NCI-H146 treated with DMSO at 0.1 percent for 48 hours (cell line): ENCODE results near the gene CABLES2.
A peak's percentile ranks its signal among the peaks of the same experiment; 100 is the strongest.

Experiments used
- DNase-seq: peaks from one replicate; lab custom pipeline; 2025; ENCODE audit not compliant: unreplicated experiment; lab: John Stamatoyannopoulos, UW

Gene CABLES2

GRCh38 chr20:62407221-62407992, at the start of gene CABLES2:
CABLES2 (minus strand) TSS chr20:62407285; CDS start chr20:62407276, 9 bp downstream.
- DNase-seq, result peak; percentile 78

GRCh38 chr20:62455929-62456328, 48.8 kb upstream of the CABLES2 start:
- no peak for DNase-seq

DNA sequence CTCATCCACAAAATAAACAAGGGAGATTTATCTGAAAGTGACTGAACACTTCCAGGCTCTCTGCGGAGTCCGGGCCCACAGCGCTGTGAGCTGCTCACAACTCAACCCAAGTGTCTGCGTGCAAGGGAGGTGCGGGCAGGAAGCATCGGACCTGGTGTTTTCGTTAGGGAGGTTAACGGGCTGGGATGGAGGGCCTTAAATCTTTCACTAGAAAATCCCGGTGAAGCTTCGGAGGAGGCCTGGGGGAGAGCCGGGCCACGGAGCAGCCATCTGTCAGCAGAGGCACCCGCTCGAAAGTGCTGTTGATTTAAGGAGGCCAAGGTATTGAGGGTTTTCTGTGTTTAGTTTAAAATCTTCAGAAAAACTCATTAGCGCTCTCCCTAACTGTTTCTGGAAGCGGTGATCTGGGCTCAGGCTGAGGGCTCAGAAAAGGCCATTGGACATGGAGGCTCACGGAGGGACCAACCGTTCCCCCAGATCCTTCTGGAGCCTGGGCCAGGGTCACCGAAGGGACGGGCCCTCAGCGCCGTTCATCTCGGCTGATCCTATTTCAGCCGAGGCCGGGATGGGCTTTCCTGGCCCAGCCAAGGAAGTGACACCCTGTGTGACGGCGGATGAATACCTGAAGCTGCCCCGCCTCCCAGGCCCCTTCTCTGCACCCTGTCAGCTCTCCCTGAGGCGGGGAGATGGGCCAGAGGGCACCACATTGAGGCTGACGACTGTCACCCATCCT, 48.0 kb upstream of the CABLES2 start:
- no peak for DNase-seq

- DNase-seq, result no peak
These were observed 46.2 kb upstream of the CABLES2 start for GRCh38 chr20:62453186-62453808.

GRCh38 chr20:62452475-62453095, 45.5 kb upstream of the CABLES2 start:
- DNase-seq, result no peak

GRCh38 chr20:62451970-62452369, 44.9 kb upstream of the CABLES2 start:
- DNase-seq, result no peak

GRCh38 chr20:62451156-62451767, 44.2 kb upstream of the CABLES2 start:
- no peak for DNase-seq

- no peak for DNase-seq
These were observed 43.0 kb upstream of the CABLES2 start for GRCh38 chr20:62449951-62450691.

GRCh38 chr20:62448788-62449187, 41.7 kb upstream of the CABLES2 start:
- DNase-seq, result no peak

DNA sequence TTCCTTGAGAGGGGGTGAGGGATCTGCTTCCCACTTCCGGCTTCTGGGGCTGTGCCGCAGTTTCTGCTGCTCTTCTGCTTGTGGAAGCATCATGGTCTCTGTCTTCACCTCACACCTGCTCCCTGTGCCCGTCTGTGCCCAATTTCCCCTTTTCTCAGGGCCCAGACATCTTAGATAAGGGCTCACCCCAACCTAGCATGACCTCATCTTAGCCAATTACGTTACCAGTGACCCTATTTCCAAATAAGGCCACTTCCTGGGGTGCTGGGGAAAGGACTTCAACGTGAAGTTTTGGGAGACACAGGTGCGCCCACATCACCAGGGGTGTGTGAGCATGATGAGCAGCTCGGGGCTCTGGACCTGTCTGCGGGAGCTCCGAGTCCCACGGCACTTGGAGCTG, 41.0 kb upstream of the CABLES2 start:
- DNase-seq, result no peak

GRCh38 chr20:62446888-62447869, 40.1 kb upstream of the CABLES2 start:
- DNase-seq, result no peak

DNA sequence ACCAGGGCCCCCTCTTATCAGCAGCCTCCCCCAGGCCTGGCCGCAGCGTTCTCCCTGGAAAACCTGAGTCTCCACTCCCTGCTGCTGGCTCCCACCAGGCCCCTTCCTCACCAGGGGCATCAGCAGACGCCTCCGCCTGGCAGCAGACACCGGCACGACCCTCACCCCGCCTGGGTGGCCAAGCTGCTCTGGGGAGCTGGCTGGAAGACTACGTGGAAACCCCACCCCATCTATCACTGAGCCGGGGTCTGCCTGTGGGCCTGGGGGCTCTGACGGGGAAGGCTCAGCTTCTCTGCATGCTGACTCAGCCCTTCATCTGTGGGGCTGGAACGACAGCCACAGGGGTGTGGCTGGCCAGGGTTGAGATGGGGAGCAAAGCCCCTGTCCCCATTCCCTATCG, 39.4 kb upstream of the CABLES2 start:
- DNase-seq, result no peak

DNA sequence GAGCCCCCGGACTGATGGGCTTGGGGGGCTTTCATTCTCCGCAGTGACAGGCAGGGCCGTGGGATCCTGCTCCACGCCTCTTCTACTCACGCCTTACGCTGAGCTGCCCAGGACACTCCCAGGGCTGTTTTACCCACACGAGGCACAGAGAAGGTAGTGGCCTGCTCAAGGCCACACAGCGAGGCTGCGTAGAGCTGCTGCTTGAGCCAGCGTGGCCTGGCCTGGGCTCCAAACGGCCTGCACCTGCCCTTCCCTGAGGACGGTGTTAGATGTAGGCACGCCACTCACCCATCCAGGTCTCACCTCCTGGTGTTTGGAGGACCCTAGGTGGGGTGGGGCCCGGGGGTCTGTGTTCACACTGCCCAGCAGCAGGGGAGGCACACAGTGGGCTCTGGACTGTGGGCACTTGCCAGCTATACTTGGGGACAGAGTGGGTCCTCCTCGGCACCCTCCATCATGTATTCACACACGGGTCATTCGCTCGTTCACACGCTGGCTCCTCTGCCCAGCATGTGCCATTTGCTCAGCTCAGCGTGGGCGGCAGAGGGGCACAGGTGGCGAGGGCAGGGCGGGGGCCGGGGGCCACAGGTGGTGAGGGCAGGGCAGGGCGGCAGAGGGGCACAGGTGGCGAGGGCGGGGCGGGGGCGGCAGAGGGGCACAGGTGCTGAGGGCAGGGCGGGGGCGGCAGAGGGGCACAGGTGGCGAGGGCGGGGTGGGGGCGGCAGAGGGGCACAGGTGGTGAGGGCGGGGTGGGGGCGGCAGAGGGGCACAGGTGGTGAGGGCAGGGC, 38.7 kb upstream of the CABLES2 start:
- no peak for DNase-seq

DNA sequence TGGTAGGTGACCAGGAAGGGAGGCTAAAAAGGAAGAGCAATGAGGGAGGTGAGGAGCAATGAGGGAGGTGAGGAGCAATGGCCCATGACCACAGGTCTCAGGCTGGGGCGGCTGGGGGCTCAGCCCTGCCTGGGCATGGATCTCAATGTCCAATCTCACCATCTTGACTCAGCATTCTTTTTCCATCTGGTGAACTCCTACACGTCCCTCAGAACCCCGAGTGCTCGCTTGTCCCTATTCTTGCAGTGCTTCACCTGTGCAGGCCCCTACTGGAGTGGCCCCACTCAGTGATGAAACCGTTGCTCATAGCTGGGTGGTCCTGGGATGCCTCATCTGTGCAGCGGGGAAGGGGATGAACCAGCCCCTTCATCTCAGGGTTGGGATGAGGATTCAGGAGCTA, 37.2 kb upstream of the CABLES2 start:
- no peak for DNase-seq

DNA sequence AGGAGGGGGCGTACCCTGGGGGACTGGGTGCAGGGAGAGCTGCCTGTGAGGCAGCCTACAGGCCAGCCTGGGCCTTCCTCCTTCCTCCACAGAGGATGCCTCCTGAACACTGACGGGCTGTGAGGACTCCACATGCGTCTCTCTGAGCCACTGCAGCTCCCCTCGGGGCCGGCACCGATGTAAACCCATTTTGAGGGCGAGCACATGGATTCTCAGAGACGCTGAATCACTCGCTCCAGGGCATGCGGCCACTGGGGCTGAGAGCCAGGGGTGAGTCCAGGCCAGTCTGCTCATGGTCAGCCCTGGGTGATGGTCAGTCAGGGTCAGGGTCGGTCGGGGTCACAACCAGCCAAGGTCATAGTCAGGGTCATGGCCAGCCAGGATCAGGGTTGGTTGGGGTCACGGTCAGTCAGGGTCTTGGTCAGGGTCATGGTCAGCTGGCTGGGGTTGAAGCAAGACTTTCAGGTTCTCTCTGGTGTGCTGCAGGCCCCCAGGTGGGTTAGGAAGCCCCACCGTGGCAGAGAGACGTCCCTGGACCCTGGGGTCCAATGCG, 35.0 kb upstream of the CABLES2 start:
- DNase-seq, result no peak

GRCh38 chr20:62439218-62439617, 32.1 kb upstream of the CABLES2 start:
- DNase-seq, result no peak

- DNase-seq, result no peak
These were observed 30.8 kb upstream of the CABLES2 start for GRCh38 chr20:62437927-62438326.

DNA sequence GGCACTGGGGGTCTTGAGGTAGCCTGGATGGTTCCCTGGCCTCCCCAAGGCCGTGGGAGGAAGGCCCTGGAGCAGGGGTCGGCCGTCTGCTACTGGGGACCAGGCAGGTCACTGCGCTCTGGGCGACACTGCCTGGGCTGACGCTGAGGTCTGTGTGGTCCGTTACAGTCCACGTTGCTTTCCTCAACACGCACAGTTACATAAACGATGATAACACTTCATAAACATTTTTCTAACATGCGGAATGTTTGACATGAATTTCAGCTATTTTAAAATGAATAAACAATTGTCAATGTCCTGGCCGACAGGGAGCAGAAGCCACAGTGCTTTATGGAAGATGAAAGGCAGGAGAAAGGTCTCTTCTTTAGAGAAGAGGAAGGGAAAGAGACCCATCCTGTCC, 30.4 kb upstream of the CABLES2 start:
- DNase-seq, result no peak
